ENCODE data around the gene GABRR2.
"Not testable (repeated sequence)": the region's sequence is repeated elsewhere in the genome, so short reads cannot be mapped to it uniquely, and the experiment has no call there.

Gene GABRR2

GRCh38 chr6:89295116-89295515 lies 20.0 kb downstream of the GABRR2 start:
- DNase-seq (ENCODE audit: low read depth in 3 of 3, low spot score in 1 of 3), result not testable (repeated sequence)

GRCh38 chr6:89291256-89291819 lies 23.8 kb downstream of the GABRR2 start:
- no peak for DNase-seq (ENCODE audit: low read depth in 3 of 3, low spot score in 1 of 3)

GRCh38 chr6:89290401-89291155 lies 24.5 kb downstream of the GABRR2 start:
- DNase-seq (ENCODE audit: low read depth in 3 of 3, low spot score in 1 of 3), result no peak

- DNase-seq (ENCODE audit: low read depth in 3 of 3, low spot score in 1 of 3), result no peak
Observed at GRCh38 chr6:89289710-89290109, 25.4 kb downstream of the GABRR2 start.

GRCh38 chr6:89287351-89288028 lies 27.6 kb downstream of the GABRR2 start:
- no peak for DNase-seq (ENCODE audit: low read depth in 3 of 3, low spot score in 1 of 3)

GRCh38 chr6:89286516-89286915 lies 28.6 kb downstream of the GABRR2 start:
- DNase-seq (ENCODE audit: low read depth in 3 of 3, low spot score in 1 of 3), result no peak

- no peak for DNase-seq (ENCODE audit: low read depth in 3 of 3, low spot score in 1 of 3)
Observed at GRCh38 chr6:89284963-89285735, 29.9 kb downstream of the GABRR2 start.

- DNase-seq (ENCODE audit: low read depth in 3 of 3, low spot score in 1 of 3), result no peak
Observed at GRCh38 chr6:89284081-89284480, 31.0 kb downstream of the GABRR2 start.

- DNase-seq (ENCODE audit: low read depth in 3 of 3, low spot score in 1 of 3), result no peak
Observed at GRCh38 chr6:89282749-89283148, 32.4 kb downstream of the GABRR2 start.

- no peak for DNase-seq (ENCODE audit: low read depth in 3 of 3, low spot score in 1 of 3)
Observed at GRCh38 chr6:89281779-89282246, 33.3 kb downstream of the GABRR2 start.

- no peak for DNase-seq (ENCODE audit: low read depth in 3 of 3, low spot score in 1 of 3)
Observed at GRCh38 chr6:89278956-89279355, 36.1 kb downstream of the GABRR2 start.

- DNase-seq (ENCODE audit: low read depth in 3 of 3, low spot score in 1 of 3), result no peak
Observed at GRCh38 chr6:89275900-89276299, 39.2 kb downstream of the GABRR2 start.

GRCh38 chr6:89273816-89274215 lies 41.3 kb downstream of the GABRR2 start:
- no peak for DNase-seq (ENCODE audit: low read depth in 3 of 3, low spot score in 1 of 3)

GRCh38 chr6:89272596-89272995 lies 42.5 kb downstream of the GABRR2 start:
- DNase-seq (ENCODE audit: low read depth in 3 of 3, low spot score in 1 of 3), result no peak

- no peak for DNase-seq (ENCODE audit: low read depth in 3 of 3, low spot score in 1 of 3)
Observed at GRCh38 chr6:89270951-89271721, 44.0 kb downstream of the GABRR2 start.

- no peak for DNase-seq (ENCODE audit: low read depth in 3 of 3, low spot score in 1 of 3)
Observed at GRCh38 chr6:89269981-89270380, 45.1 kb downstream of the GABRR2 start.

- no peak for DNase-seq (ENCODE audit: low read depth in 3 of 3, low spot score in 1 of 3)
Observed at GRCh38 chr6:89269252-89269651, 45.8 kb downstream of the GABRR2 start.

- DNase-seq (ENCODE audit: low read depth in 3 of 3, low spot score in 1 of 3), result no peak
Observed at GRCh38 chr6:89268776-89269175, 46.3 kb downstream of the GABRR2 start.

- DNase-seq (ENCODE audit: low read depth in 3 of 3, low spot score in 1 of 3), result no peak
Observed at GRCh38 chr6:89267918-89268317, 47.2 kb downstream of the GABRR2 start.

GRCh38 chr6:89264296-89264695 lies 50.8 kb downstream of the GABRR2 start:
- DNase-seq (ENCODE audit: low read depth in 3 of 3, low spot score in 1 of 3), result no peak

- DNase-seq (ENCODE audit: low read depth in 3 of 3, low spot score in 1 of 3), result no peak
Observed at GRCh38 chr6:89260832-89261231, 54.3 kb downstream of the GABRR2 start.
